Endothelial cell of umbilical vein (primary cell): Measurements from ENCODE around the gene ZNF729. TPM values are rescaled to one million over a fixed set of nuclear protein-coding genes. Genes with fewer than 3 reads are reported as not detected.

Source experiments
- BruUV-seq: library from RNA; stranded (reverse); fragments of 400-500 nt; replicated peaks from 2 replicates; lab custom pipeline; 2021; lab: Mats Ljungman, UMichigan
- CTCF ChIA-PET: fragments of 300-600, 350-600 bp; sonication (Branson Sonifier 250); formaldehyde crosslinking; loops from one replicate; lab custom pipeline; 2021; ENCODE audit warnings: antibody characterized with exemption, inconsistent platforms; lab: Charles Lee
- POLR2A ChIA-PET: fragments of 300-600, 350-600 bp; sonication (Branson Sonifier 250); formaldehyde crosslinking; loops from one replicate; lab custom pipeline; 2021; ENCODE audit warnings: antibody characterized with exemption, inconsistent platforms; lab: Charles Lee
- DNase-seq: peaks from one replicate; pipeline ENCODE4 v3.0.0-alpha.2; 2011; ENCODE audit warnings: low read depth, low spot score
- FAIRE-seq: peaks from 2 replicates; lab custom pipeline; 2011; peaks lifted over from hg19 to GRCh38; lab: Jason Lieb, UNC
- H2AFZ ChIP-seq: 2 replicates; pipeline ENCODE4 v1.6.0; 2012; ENCODE audit warnings: low read depth, low read length, control low read depth, inconsistent platforms
- H3K27ac ChIP-seq: 2 replicates; pipeline ENCODE4 v1.5.1; 2011; ENCODE audit warnings: low read depth, mild to moderate bottlenecking, control low read depth, low read length, moderate library complexity; ENCODE audit not compliant: insufficient read depth
- H3K27me3 ChIP-seq, 2 experiments: 2 replicates each; pipeline versions ENCODE4 v1.6.0 to v1.6.1; 2011; ENCODE audit warnings: low read length in 2 of 2, mixed read lengths in 1 of 2; ENCODE audit not compliant: control insufficient read depth in 2 of 2, insufficient read depth in 2 of 2
- H3K36me3 ChIP-seq, 2 experiments: 2 replicates in 1 of 2; 3 replicates in 1 of 2; pipeline ENCODE4 v1.5.1; 2011; ENCODE audit warnings: low read length in 2 of 2, mild to moderate bottlenecking in 1 of 2, moderate library complexity in 1 of 2; ENCODE audit not compliant: control insufficient read depth in 2 of 2, insufficient read depth in 2 of 2; ENCODE audit errors: extremely low read depth in 1 of 2
- H3K4me1 ChIP-seq: 3 replicates; pipeline ENCODE4 v1.5.1; 2011; ENCODE audit warnings: mild to moderate bottlenecking, low read length; ENCODE audit not compliant: control insufficient read depth, insufficient read depth; ENCODE audit errors: extremely low read depth
- H3K4me2 ChIP-seq: 2 replicates; pipeline ENCODE4 v1.6.1; 2011; ENCODE audit warnings: low read length, control low read depth, mixed read lengths; ENCODE audit not compliant: insufficient read depth
- H3K4me3 ChIP-seq, 3 experiments: fragments of 200-600 bp in 1 of 3; sonication (generic), shearing (Covaris generic) in 1 of 3; replicated peaks in 1 of 3; 2 replicates each; pipeline ENCODE4 v1.5.1; 2011 to 2016; ENCODE audit warnings: control low read depth in 3 of 3, low read length in 3 of 3, mild to moderate bottlenecking in 2 of 3, inconsistent platforms in 1 of 3, low read depth in 1 of 3, moderate library complexity in 1 of 3; ENCODE audit not compliant: insufficient read depth in 1 of 3
- H3K79me2 ChIP-seq: 2 replicates; pipeline ENCODE4 v1.6.0; 2012; ENCODE audit warnings: low read length, inconsistent platforms; ENCODE audit not compliant: control insufficient read depth, insufficient read depth
- H3K9ac ChIP-seq: replicated peaks from 2 replicates; pipeline ENCODE3; 2011; ENCODE audit warnings: low read length, control low read depth; ENCODE audit not compliant: insufficient read depth; ENCODE audit errors: extremely low read depth
- H3K9me1 ChIP-seq: replicated peaks from 3 replicates; pipeline ENCODE4 v1.6.0; 2011; ENCODE audit warnings: mild to moderate bottlenecking, low read length; ENCODE audit not compliant: control insufficient read depth, insufficient read depth; ENCODE audit errors: extremely low read depth
- H3K9me3 ChIP-seq: replicated peaks from 2 replicates; pipeline ENCODE4 v1.5.1; 2012; ENCODE audit warnings: low read length, inconsistent platforms; ENCODE audit not compliant: control insufficient read depth, insufficient read depth
- H4K20me1 ChIP-seq: replicated peaks from 2 replicates; pipeline ENCODE3; 2011; ENCODE audit warnings: mild to moderate bottlenecking, low read length; ENCODE audit not compliant: control insufficient read depth, insufficient read depth; ENCODE audit errors: extremely low read depth
- CTCF ChIP-seq, 2 donors: IDR thresholded peaks; 1 replicate in 1 of 2; 2 replicates in 1 of 2; pipeline ENCODE4 v1.5.1; 2011; ENCODE audit warnings: low read length in 2 of 2, mild to moderate bottlenecking in 2 of 2, moderate library complexity in 2 of 2, control low read depth in 1 of 2, inconsistent platforms in 1 of 2, low read depth in 1 of 2; ENCODE audit not compliant: insufficient read depth in 1 of 2; ENCODE audit errors: extremely low read depth in 1 of 2
- EZH2 ChIP-seq: IDR thresholded peaks from 2 replicates; pipeline ENCODE4 v1.6.1; 2012; ENCODE audit warnings: borderline replicate concordance, low read depth, mild to moderate bottlenecking, moderate library complexity, low read length, inconsistent platforms; ENCODE audit not compliant: severe bottlenecking
- FOS ChIP-seq: IDR thresholded peaks from 2 replicates; pipeline ENCODE4 v1.6.1; 2011; ENCODE audit warnings: mild to moderate bottlenecking, low read length, moderate library complexity, borderline replicate concordance; ENCODE audit not compliant: insufficient read depth
- GATA2 ChIP-seq: IDR thresholded peaks from 2 replicates; pipeline ENCODE4 v1.7.0; 2011; ENCODE audit warnings: low read depth, mild to moderate bottlenecking, moderate library complexity, mixed read lengths, low read length; ENCODE audit not compliant: insufficient read length, insufficient read depth
- JUN ChIP-seq: IDR thresholded peaks from 2 replicates; pipeline ENCODE4 v1.6.1; 2011; ENCODE audit warnings: borderline replicate concordance, low read depth; ENCODE audit not compliant: insufficient read length, insufficient read depth
- MAX ChIP-seq: IDR thresholded peaks from 2 replicates; pipeline ENCODE4 v1.6.1; 2011; ENCODE audit not compliant: insufficient read depth, insufficient read length
- MYC ChIP-seq: IDR thresholded peaks from one replicate; pipeline ENCODE4 v1.6.1; 2011; ENCODE audit warnings: mild to moderate bottlenecking, low read depth, low read length
- POLR2A ChIP-seq: IDR thresholded peaks from 2 replicates; pipeline ENCODE4 v1.6.1; 2012; ENCODE audit warnings: low read depth, mild to moderate bottlenecking, control low read depth, low read length
- POLR2AphosphoS5 ChIP-seq: IDR thresholded peaks from 2 replicates; pipeline ENCODE4 v1.6.1; 2012; ENCODE audit warnings: low read depth, mild to moderate bottlenecking, control low read depth, low read length, moderate library complexity; ENCODE audit not compliant: insufficient read depth
- dilution Hi-C: fragments of 300-500 bp; cut with MboI; formaldehyde crosslinking; loops from one replicate; pipeline ENCODE4 v1.15.0; 2019; ENCODE audit warnings: low sequenced_read_pairs; ENCODE audit not compliant: extremely low pct_ligation_motif_present
- intact Hi-C: fragments of 100-400 bp; cut with micrococcal nuclease; formaldehyde crosslinking; loops from one replicate; pipeline ENCODE4 v1.10.0; 2022
- polyA plus RNA-seq, 4 experiments: library from polyadenylated mRNA; depleted of rRNA in 3 of 4; stranded (reverse) in 3 of 4; unstranded in 1 of 4; fragments of >200 nt; gene quantifications; 2 replicates each; pipeline versions ENCODE4 v1.2.1 to v1.2.3, GENCODE V29; 2011 to 2012; ENCODE audit warnings: missing spikeins in 1 of 4
- total RNA-seq: library from RNA; stranded (reverse); gene quantifications from 2 replicates; pipeline ENCODE4 v1.2.3, GENCODE V29; 2021

The ZNF729 gene
- total and polyA plus RNA-seq, 2 donors (not counting 3 experiments of a cell fraction or from before 2014, with no cell fraction given), result not detected

- no TSS peak for BruUV-seq
- CTCF ChIA-PET, result no interaction called here
Measured at GRCh38 chr19:22335716-22336115, 49.5 kb downstream of the ZNF729 start.

More at GRCh38 chr19:22335716-22336115, 49.5 kb downstream of the ZNF729 start:
- Histone ChIP-seq H3K9me1 (no peaks in the 10 kb centered on the region), H3K27ac (no peak overlapping the region), H3K27me3 (no peaks in the 10 kb centered on the region), H3K36me3 (no peaks in the 10 kb centered on the region), H3K9ac (no peak overlapping the region), H3K4me2 (no peak overlapping the region), H4K20me1 (no peaks in the 10 kb centered on the region), H3K4me1 (no peaks in the 10 kb centered on the region), H3K9me3 (peaks cover 8% of the 10 kb centered on the region), H2AFZ (no peak overlapping the region), H3K79me2 (no peaks in the 10 kb centered on the region), H3K4me3 (no peak overlapping the region)
- dilution Hi-C loops (no loop called here), intact Hi-C loops (no loop called here)
- DNase-seq, result no peak
- FAIRE-seq, result no peak
- POLR2A ChIA-PET, result no interaction called here
- TF ChIP-seq MAX, result no peak
- no peak for TF ChIP-seq POLR2AphosphoS5
- TF ChIP-seq GATA2, result no peak
- TF ChIP-seq EZH2, result no peak
- TF ChIP-seq MYC, result no peak
- no peak for TF ChIP-seq POLR2A
- no peak for TF ChIP-seq CTCF (IDR thresholded peaks at IDR 0.05; ENCODE audit: extremely low read depth in 1 of 2, insufficient read depth in 1 of 2, low read depth in 1 of 2, low read length in 2 of 2)
- TF ChIP-seq JUN, result no peak
- TF ChIP-seq FOS, result no peak
